Measurements from ENCODE around the gene HLA-DRB1.
"Not testable (repeated sequence)": the region's sequence is repeated elsewhere in the genome, so short reads cannot be mapped to it uniquely, and the experiment has no call there.

Gene HLA-DRB1

GRCh38 chr6:32554116-32554965, 35.3 kb downstream of the HLA-DRB1 start:
- DNase-seq, result no peak

GRCh38 chr6:32553037-32553742, 36.5 kb downstream of the HLA-DRB1 start:
- no peak for DNase-seq

- DNase-seq, result no peak
Observed at GRCh38 chr6:32551410-32551809, 38.2 kb downstream of the HLA-DRB1 start.

GRCh38 chr6:32539839-32540238, 49.8 kb downstream of the HLA-DRB1 start:
- no peak for DNase-seq

GRCh38 chr6:32530431-32530793, 59.2 kb downstream of the HLA-DRB1 start:
- not testable (repeated sequence) for DNase-seq

- peak; percentile 13 to 39 for DNase-seq
Observed at GRCh38 chr6:32529697-32530430, 59.8 kb downstream of the HLA-DRB1 start, which contains the start of gene HLA-DRB5. Gene HLA-DRB5 (minus strand): TSS chr6:32530287. CDS start chr6:32530224, 63 bp downstream.

All from bone marrow (tissue), 2 donors.